ENCODE results near the gene TMCC1.

DNA sequence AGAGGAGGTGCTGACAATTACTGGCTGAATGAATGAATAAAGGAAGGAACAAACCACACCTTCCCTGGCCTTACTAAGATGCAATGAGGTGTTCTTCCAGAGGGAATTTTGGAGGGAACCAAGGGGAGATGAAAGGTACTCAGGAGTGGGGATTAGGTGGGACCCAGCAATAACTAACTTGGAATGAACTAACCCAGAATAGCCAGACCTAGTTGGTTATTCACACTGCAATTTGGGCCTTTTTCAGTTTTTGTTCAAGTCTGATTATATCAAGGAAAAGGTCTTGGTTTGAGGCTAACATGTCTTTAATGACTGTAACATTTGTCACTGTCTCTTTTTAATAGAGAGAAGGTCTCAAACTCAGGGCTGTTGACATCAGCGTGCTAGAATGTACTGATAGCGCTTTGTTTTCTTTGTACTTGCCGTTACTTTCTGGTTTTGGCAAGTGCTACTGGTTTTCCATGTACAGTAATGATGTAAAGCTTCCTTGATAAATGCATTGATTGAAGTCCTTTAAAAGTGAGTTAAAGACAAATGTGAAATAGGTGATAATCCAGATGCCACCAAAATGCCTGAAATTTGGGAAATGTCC is 283.8 kb downstream of the TMCC1 start:
- TF ChIP-seq, protein P1, sequence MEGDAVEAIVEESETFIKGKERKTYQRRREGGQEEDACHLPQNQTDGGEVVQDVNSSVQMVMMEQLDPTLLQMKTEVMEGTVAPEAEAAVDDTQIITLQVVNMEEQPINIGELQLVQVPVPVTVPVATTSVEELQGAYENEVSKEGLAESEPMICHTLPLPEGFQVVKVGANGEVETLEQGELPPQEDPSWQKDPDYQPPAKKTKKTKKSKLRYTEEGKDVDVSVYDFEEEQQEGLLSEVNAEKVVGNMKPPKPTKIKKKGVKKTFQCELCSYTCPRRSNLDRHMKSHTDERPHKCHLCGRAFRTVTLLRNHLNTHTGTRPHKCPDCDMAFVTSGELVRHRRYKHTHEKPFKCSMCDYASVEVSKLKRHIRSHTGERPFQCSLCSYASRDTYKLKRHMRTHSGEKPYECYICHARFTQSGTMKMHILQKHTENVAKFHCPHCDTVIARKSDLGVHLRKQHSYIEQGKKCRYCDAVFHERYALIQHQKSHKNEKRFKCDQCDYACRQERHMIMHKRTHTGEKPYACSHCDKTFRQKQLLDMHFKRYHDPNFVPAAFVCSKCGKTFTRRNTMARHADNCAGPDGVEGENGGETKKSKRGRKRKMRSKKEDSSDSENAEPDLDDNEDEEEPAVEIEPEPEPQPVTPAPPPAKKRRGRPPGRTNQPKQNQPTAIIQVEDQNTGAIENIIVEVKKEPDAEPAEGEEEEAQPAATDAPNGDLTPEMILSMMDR (IDR thresholded peaks at IDR 0.05), result no peak
- TF ChIP-seq POLR2A (IDR thresholded peaks at IDR 0.05), result no peak
